ENCODE data around the gene FA2H. TPM values are rescaled to one million over a fixed set of nuclear protein-coding genes. Genes with fewer than 3 reads are reported as not detected.

The FA2H gene
- polyA plus RNA-seq, 1 experiment: not detected

GRCh38 chr16:74749291-74750055, 25.1 kb downstream of the FA2H start:
- Histone ChIP-seq H3K27ac (ENCODE audit: low read depth, low read length) (peak overlapping the region; percentile 2), H3K27me3 (ENCODE audit: control insufficient read depth, insufficient read depth, low read length) (peaks cover 6% of the 10 kb centered on the region), H3K4me3 (ENCODE audit: low read depth, low read length) (no peak overlapping the region), H3K9me3 (ENCODE audit: control insufficient read depth, insufficient read depth, low read length) (no peaks in the 10 kb centered on the region; the same call in 1 of the 2 replicates)
- POLR2A ChIA-PET: no interaction called here
- CTCF ChIA-PET: interaction anchor here (0.7 kb wide), 1 partner anchor 24 kb away, joined by 3 read pairs; no protein-coding TSS in a partner anchor
- no peak for TF ChIP-seq CTCF (IDR thresholded peaks at IDR 0.05; ENCODE audit: low read depth, low read length)
- DNase-seq (ENCODE audit: low read depth, low spot score): no peak

DNA sequence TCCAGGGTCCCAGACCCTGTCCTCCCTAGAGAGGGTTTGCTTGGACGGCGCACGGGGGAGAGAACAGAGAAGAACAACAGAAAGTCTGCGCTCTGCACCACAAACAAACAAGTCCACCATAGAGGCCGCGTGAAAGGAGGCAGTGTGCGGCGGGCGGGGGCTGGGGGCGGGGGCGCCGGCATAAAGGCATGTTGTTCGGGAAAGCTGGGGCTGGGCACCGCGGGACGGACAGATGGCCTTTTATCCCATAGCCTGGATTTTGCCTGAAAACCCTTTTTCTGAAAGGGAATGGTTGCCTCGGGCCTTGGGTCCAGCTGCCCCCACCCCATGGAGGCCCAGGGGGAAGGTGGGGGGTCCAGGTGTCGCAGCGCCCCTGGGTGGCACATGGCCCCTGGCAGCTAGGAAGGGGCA, 26.0 kb downstream of the FA2H start:
- no peak for TF ChIP-seq CTCF (IDR thresholded peaks at IDR 0.05; ENCODE audit: low read depth, low read length)
- CTCF ChIA-PET: no interaction called here
- DNase-seq (ENCODE audit: low read depth, low spot score): no peak
- no peak overlapping the region for H3K4me3 ChIP-seq (ENCODE audit: low read depth, low read length)
- H3K27ac ChIP-seq (ENCODE audit: low read depth, low read length): no peak overlapping the region
- H3K27me3 ChIP-seq (ENCODE audit: control insufficient read depth, insufficient read depth, low read length): peaks cover 5% of the 10 kb centered on the region
- POLR2A ChIA-PET: no interaction called here
- H3K9me3 ChIP-seq (ENCODE audit: control insufficient read depth, insufficient read depth, low read length): no peaks in the 10 kb centered on the region; the same call in 1 of the 2 replicates

DNA sequence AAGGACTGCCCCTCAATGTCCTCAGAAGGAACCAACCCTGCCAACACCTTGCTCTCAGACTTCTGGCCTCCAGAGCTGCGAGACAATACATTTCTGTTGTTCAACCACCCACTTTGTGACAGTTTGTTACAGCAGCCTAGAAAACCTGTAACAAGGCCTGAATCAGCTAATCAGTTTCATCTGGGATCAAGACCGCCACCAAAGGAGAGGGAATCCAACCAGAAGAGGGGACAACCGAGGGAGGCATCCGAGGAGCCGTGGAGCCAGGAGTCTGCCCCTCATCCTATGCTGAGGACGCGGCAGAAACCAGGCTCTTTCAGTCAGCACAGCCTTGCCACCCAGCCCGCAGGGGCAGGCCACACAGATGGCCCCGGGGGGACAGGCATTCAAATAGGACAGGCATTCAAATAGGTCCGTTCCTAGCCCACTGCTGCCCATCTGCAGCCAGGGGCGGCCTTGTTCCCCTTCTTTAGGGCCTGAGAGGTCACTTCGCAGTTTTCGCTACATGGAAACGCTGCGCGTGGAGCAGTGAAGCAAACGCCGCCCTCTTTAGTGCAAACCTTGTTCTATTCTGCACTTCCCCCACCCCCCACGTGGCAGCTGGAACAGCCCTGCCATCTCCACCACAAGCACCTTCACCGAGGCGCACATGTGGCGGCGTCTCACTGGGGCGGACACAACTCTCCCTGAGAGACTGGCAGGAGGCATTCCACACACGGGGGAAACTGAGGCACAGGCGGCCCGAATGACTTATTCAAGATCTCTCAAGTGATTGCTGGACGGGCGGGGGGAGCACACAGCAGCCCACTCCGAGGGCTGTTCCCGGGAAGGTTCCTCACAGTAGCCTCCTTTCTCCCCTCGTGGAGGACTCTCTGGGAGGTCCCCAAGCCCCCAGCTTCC, 26.7 kb downstream of the FA2H start:
- ChIA-PET POLR2A (no interaction called here), CTCF (interaction anchor here (1.1 kb wide), 1 partner anchor 115 kb away, joined by 4 read pairs; no protein-coding TSS in a partner anchor)
- Histone ChIP-seq H3K27ac (ENCODE audit: low read depth, low read length) (no peak overlapping the region), H3K9me3 (ENCODE audit: control insufficient read depth, insufficient read depth, low read length) (no peaks in the 10 kb centered on the region; the same call in 1 of the 2 replicates), H3K4me3 (ENCODE audit: low read depth, low read length) (no peak overlapping the region), H3K27me3 (ENCODE audit: control insufficient read depth, insufficient read depth, low read length) (peaks cover 5% of the 10 kb centered on the region)
- DNase-seq (ENCODE audit: low read depth, low spot score): no peak
- no peak for TF ChIP-seq CTCF (IDR thresholded peaks at IDR 0.05; ENCODE audit: low read depth, low read length)

DNA sequence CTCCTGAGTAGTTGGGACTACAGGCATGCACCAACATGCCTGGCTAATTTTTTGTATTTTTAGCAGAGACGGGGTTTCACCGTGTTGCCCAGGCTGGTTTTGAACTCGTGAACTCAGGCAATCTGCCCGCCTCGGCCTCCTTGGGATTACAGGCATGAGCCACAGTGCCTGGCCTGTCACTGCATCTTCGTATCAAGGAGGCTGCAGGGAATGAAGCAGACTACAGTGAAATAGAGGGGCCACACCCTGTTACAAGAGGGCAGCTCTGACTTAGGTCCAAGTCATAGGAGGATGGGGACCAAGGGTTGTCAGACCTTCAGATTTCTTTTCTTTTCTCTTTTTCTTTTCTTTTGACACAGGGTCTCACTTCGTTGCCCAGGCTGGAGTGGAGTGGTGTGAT, 28.7 kb downstream of the FA2H start:
- Histone ChIP-seq H3K9me3 (ENCODE audit: control insufficient read depth, insufficient read depth, low read length) (no peaks in the 10 kb centered on the region; the same call in 1 of the 2 replicates), H3K4me3 (ENCODE audit: low read depth, low read length) (no peak overlapping the region), H3K27ac (ENCODE audit: low read depth, low read length) (no peak overlapping the region), H3K27me3 (ENCODE audit: control insufficient read depth, insufficient read depth, low read length) (no peaks in the 10 kb centered on the region)
- DNase-seq (ENCODE audit: low read depth, low spot score): no peak
- CTCF ChIA-PET: interaction anchor here (1.2 kb wide), 1 partner anchor 36 kb away, joined by 3 read pairs; no protein-coding TSS in a partner anchor
- no peak for TF ChIP-seq CTCF (IDR thresholded peaks at IDR 0.05; ENCODE audit: low read depth, low read length)
- POLR2A ChIA-PET: no interaction called here

Measured in AG04450 (cell line).